Measurements from ENCODE around the gene STX16. TPM values are rescaled to one million over a fixed set of nuclear protein-coding genes. Genes with fewer than 3 reads are reported as not detected.

STX16 gene
- total RNA-seq, 1 donor from 2014 or later = 87.5 TPM

- no peaks in the 10 kb centered on the region for H3K4me1 Mint-ChIP-seq
- H3K27me3 Mint-ChIP-seq (ENCODE audit: low read depth) = no peaks in the 10 kb centered on the region
- no peak for TF ChIP-seq CTCF (IDR thresholded peaks at IDR 0.05; ENCODE audit: unreplicated experiment)
- H3K27ac Mint-ChIP-seq = no peak overlapping the region
- no peak for DNase-seq (ENCODE audit: low spot score in 2 of 2, unreplicated experiment in 2 of 2)
- H3K36me3 Mint-ChIP-seq = peaks cover 26% of the 10 kb centered on the region
- H3K4me3 Mint-ChIP-seq = no peak overlapping the region
- H3K9me3 Mint-ChIP-seq = no peaks in the 10 kb centered on the region
Observed at GRCh38 chr20:58670659-58671058, 19.6 kb downstream of the STX16 start.

DNA sequence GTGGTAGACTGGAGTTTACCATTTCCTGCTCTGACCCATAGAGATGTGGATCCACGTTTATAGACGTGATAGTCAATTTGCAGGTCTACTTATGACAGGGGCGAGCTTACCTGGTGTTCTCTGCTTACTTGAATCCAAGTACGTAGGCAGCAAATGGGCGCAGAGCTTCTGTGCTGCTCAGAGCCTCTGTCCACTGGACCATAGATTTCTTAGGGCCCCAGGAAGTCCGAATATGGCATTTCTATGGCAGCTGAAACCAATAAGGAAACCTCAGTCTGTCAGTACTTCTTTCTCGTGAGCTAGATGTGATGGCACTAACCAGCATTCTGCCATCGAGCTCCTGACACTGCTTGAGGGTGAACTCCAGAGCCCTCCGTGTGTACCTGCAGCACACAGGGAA, 22.0 kb downstream of the STX16 start:
- DNase-seq (ENCODE audit: low spot score in 2 of 2, unreplicated experiment in 2 of 2) = no peak
- Mint-ChIP-seq H3K36me3 (peaks cover 35% of the 10 kb centered on the region), H3K9me3 (no peaks in the 10 kb centered on the region), H3K4me1 (no peaks in the 10 kb centered on the region), H3K27ac (no peak overlapping the region), H3K27me3 (ENCODE audit: low read depth) (no peaks in the 10 kb centered on the region), H3K4me3 (no peak overlapping the region)
- no peak for TF ChIP-seq CTCF (IDR thresholded peaks at IDR 0.05; ENCODE audit: unreplicated experiment)

GRCh38 chr20:58675146-58675584, 24.1 kb downstream of the STX16 start:
- no peak overlapping the region for H3K4me3 Mint-ChIP-seq
- no peak for TF ChIP-seq CTCF (IDR thresholded peaks at IDR 0.05; ENCODE audit: unreplicated experiment)
- H3K9me3 Mint-ChIP-seq = no peaks in the 10 kb centered on the region
- H3K27ac Mint-ChIP-seq = no peak overlapping the region
- no peaks in the 10 kb centered on the region for H3K27me3 Mint-ChIP-seq (ENCODE audit: low read depth)
- H3K36me3 Mint-ChIP-seq = peaks cover 40% of the 10 kb centered on the region
- H3K4me1 Mint-ChIP-seq = no peaks in the 10 kb centered on the region
- no peak for DNase-seq (ENCODE audit: low spot score in 2 of 2, unreplicated experiment in 2 of 2)

DNA sequence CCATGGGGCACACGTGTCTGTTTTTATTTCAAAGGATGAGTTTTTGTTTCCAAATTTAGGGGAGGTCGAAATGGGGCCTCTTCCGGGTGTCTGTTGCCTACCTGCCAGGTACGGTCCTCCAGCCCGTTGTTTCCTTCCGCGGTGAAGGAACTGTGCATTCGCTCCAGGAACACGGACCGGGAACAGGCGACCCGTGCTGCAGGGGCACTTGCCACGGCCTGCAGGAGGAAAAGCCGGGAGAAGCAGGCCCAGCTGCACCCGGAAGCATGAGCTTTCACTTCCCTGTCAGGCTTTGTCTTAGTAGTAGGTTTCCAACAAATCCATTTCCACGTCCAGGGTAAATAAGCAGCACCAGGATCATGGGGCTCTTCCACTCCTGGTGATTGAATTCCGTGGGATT, 24.6 kb downstream of the STX16 start:
- H3K27me3 Mint-ChIP-seq (ENCODE audit: low read depth) = no peaks in the 10 kb centered on the region
- H3K27ac Mint-ChIP-seq = no peak overlapping the region
- H3K4me1 Mint-ChIP-seq = no peaks in the 10 kb centered on the region
- no peak for DNase-seq (ENCODE audit: low spot score in 2 of 2, unreplicated experiment in 2 of 2)
- H3K36me3 Mint-ChIP-seq = peaks cover 42% of the 10 kb centered on the region
- no peak overlapping the region for H3K4me3 Mint-ChIP-seq
- TF ChIP-seq CTCF (IDR thresholded peaks at IDR 0.05; ENCODE audit: unreplicated experiment) = no peak
- no peaks in the 10 kb centered on the region for H3K9me3 Mint-ChIP-seq

- Mint-ChIP-seq H3K36me3 (peaks cover 44% of the 10 kb centered on the region), H3K27ac (no peak overlapping the region), H3K4me1 (no peaks in the 10 kb centered on the region), H3K4me3 (no peak overlapping the region), H3K9me3 (no peaks in the 10 kb centered on the region), H3K27me3 (ENCODE audit: low read depth) (no peaks in the 10 kb centered on the region)
- no peak for TF ChIP-seq CTCF (IDR thresholded peaks at IDR 0.05; ENCODE audit: unreplicated experiment)
- no peak for DNase-seq (ENCODE audit: low spot score in 2 of 2, unreplicated experiment in 2 of 2)
Observed at GRCh38 chr20:58676161-58676560, 25.1 kb downstream of the STX16 start.

GRCh38 chr20:58677079-58677604, 26.1 kb downstream of the STX16 start:
- no peak overlapping the region for H3K27ac Mint-ChIP-seq
- no peak for DNase-seq (ENCODE audit: low spot score in 2 of 2, unreplicated experiment in 2 of 2)
- TF ChIP-seq CTCF (IDR thresholded peaks at IDR 0.05; ENCODE audit: unreplicated experiment) = no peak
- H3K4me3 Mint-ChIP-seq = no peak overlapping the region
- H3K4me1 Mint-ChIP-seq = no peaks in the 10 kb centered on the region
- H3K9me3 Mint-ChIP-seq = no peaks in the 10 kb centered on the region
- H3K36me3 Mint-ChIP-seq = peaks cover 45% of the 10 kb centered on the region
- H3K27me3 Mint-ChIP-seq (ENCODE audit: low read depth) = no peaks in the 10 kb centered on the region
